ENCODE measurements around the gene RAB11FIP2.
A peak's percentile ranks its signal among the peaks of the same experiment; 100 is the strongest.
"Not testable (repeated sequence)": the region's sequence is repeated elsewhere in the genome, so short reads cannot be mapped to it uniquely, and the experiment has no call there.

The RAB11FIP2 gene

GRCh38 chr10:118046395-118047156 lies at the start of gene RAB11FIP2:
RAB11FIP2 (minus strand) TSS chr10:118046941; CDS start chr10:118046163, 778 bp downstream.
- DNase-seq: peak; percentile 76

- no peak for DNase-seq
Observed at GRCh38 chr10:118096022-118096421, 49.3 kb upstream of the RAB11FIP2 start.

- DNase-seq: no peak
Observed at GRCh38 chr10:118092209-118092608, 45.5 kb upstream of the RAB11FIP2 start.

- DNase-seq: no peak
Observed at GRCh38 chr10:118080817-118081216, 34.1 kb upstream of the RAB11FIP2 start.

GRCh38 chr10:118076705-118077104 lies 30.0 kb upstream of the RAB11FIP2 start:
- DNase-seq: no peak

GRCh38 chr10:118072840-118073239 lies 26.1 kb upstream of the RAB11FIP2 start:
- DNase-seq: no peak

GRCh38 chr10:118067389-118067788 lies 20.6 kb upstream of the RAB11FIP2 start:
- DNase-seq: not testable (repeated sequence)

- no peak for DNase-seq
Observed at GRCh38 chr10:118062798-118063238, 16.1 kb upstream of the RAB11FIP2 start.

GRCh38 chr10:118058371-118058770 lies 11.6 kb upstream of the RAB11FIP2 start:
- DNase-seq: no peak

GRCh38 chr10:118057361-118057760 lies 10.6 kb upstream of the RAB11FIP2 start:
- DNase-seq: no peak

GRCh38 chr10:118054383-118054782 lies 7.6 kb upstream of the RAB11FIP2 start:
- no peak for DNase-seq

GRCh38 chr10:118052816-118053215 lies 6.1 kb upstream of the RAB11FIP2 start:
- no peak for DNase-seq

GRCh38 chr10:118047880-118048279 lies 1.1 kb upstream of the RAB11FIP2 start:
- no peak for DNase-seq

- DNase-seq: no peak
Observed at GRCh38 chr10:118047157-118047719, 497 bp upstream of the RAB11FIP2 start.

GRCh38 chr10:118045837-118046394 lies 825 bp downstream of the RAB11FIP2 start:
- no peak for DNase-seq

- DNase-seq: no peak
Observed at GRCh38 chr10:118045158-118045836, 1.4 kb downstream of the RAB11FIP2 start.

GRCh38 chr10:118042827-118043242 lies 3.9 kb downstream of the RAB11FIP2 start:
- no peak for DNase-seq

GRCh38 chr10:118042336-118042735 lies 4.4 kb downstream of the RAB11FIP2 start:
- no peak for DNase-seq

- DNase-seq: no peak
Observed at GRCh38 chr10:118041316-118041715, 5.4 kb downstream of the RAB11FIP2 start.

GRCh38 chr10:118036281-118036875 lies 10.4 kb downstream of the RAB11FIP2 start:
- no peak for DNase-seq

- DNase-seq: no peak
Observed at GRCh38 chr10:118035354-118036005, 11.3 kb downstream of the RAB11FIP2 start.

GRCh38 chr10:118034791-118035261 lies 11.9 kb downstream of the RAB11FIP2 start:
- no peak for DNase-seq

All from NCI-H2029 (cell line).